IPS-NIHi7 (cell line): ENCODE measurements around the gene REXO2.

Experiments used
- DNase-seq: peaks from one replicate; pipeline ENCODE4 v3.0.0; 2012; ENCODE audit warnings: mixed read lengths; ENCODE audit errors: extremely low spot score

The REXO2 gene

GRCh38 chr11:114439229-114440120 is at the start of gene REXO2:
REXO2 (plus strand) TSS chr11:114439467; CDS start chr11:114439529, 62 bp downstream.
- peak; percentile 93 for DNase-seq

- DNase-seq, result no peak
These were observed 46.3 kb upstream of the REXO2 start for GRCh38 chr11:114392735-114393667.

- DNase-seq, result peak; percentile 34
These were observed 43.5 kb upstream of the REXO2 start for GRCh38 chr11:114395736-114396135.

- no peak for DNase-seq
These were observed 42.4 kb upstream of the REXO2 start for GRCh38 chr11:114396916-114397315.

- DNase-seq, result no peak
These were observed 41.8 kb upstream of the REXO2 start for GRCh38 chr11:114397349-114397982.

GRCh38 chr11:114398303-114398920 is 40.9 kb upstream of the REXO2 start:
- no peak for DNase-seq

- peak; percentile 62 for DNase-seq
These were observed 39.6 kb upstream of the REXO2 start for GRCh38 chr11:114399490-114400215.

- DNase-seq, result peak; percentile 90
These were observed 38.9 kb upstream of the REXO2 start, which contains the start of the genes C11orf71 and RBM7 for GRCh38 chr11:114400216-114400914. C11orf71 (minus strand) TSS chr11:114400511; CDS start chr11:114400331, 180 bp downstream. RBM7 (plus strand) TSS chr11:114400666; CDS start chr11:114400672, 6 bp downstream.

DNA sequence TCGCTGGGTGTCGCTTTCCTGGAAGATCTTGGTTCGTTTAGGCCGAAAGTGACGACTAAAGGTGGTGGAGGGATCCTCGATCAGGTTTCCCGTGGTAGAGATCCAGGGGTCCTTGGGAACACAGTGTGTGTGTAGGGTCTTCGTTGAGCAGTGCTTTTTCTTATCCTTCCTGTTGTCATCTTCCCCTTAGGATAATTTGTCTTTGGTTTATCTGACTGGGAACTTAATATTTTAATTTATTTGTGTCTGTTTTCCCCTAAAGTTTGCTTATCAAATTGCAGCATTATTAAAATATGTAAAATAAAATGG is 38.4 kb upstream of the REXO2 start:
- no peak for DNase-seq

- no peak for DNase-seq
These were observed 38.0 kb upstream of the REXO2 start for GRCh38 chr11:114401311-114401710.

DNA sequence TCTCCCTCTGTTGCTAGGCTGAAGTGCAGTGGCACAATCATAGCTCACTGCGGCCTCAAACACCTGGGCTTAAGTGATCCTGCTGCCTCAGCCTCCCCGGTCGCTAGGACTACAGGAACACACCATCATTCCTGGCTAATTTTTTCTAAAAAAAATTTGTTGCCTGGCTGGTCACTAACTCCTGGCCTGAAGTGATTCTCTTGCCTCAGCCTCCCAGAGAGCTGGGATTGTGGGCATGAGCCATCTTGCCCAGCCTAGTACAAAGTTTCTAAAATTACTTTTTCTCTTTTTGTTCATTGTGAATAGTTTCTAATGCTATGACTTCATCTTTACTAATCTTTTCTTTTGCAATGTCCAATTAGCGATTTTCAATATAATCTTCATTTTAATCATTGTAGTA is 26.3 kb upstream of the REXO2 start:
- no peak for DNase-seq

- DNase-seq, result no peak
These were observed 25.3 kb upstream of the REXO2 start for GRCh38 chr11:114413958-114414357.

GRCh38 chr11:114416441-114416961 is 22.8 kb upstream of the REXO2 start:
- DNase-seq, result no peak

- DNase-seq, result no peak
These were observed 13.0 kb upstream of the REXO2 start for GRCh38 chr11:114426280-114426679.

DNA sequence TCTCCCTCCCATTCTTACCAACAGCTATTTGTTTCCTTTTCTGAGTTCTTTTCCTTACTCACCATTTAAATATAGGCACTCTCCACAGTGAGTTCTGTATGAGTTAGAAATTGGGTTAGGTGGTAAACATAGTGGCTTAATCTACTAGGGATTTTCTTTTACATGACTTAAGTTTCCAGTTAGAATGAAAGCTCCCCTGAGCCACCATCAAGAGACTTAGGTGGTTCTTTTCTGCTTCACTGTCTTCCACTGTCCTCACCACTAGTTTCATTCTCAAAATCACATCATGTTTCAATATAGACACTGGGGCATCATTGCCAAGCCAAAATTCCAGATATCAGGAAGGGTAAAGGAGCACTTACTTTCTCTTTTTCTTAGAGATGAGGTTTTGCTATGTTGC is 9.0 kb upstream of the REXO2 start:
- no peak for DNase-seq

DNA sequence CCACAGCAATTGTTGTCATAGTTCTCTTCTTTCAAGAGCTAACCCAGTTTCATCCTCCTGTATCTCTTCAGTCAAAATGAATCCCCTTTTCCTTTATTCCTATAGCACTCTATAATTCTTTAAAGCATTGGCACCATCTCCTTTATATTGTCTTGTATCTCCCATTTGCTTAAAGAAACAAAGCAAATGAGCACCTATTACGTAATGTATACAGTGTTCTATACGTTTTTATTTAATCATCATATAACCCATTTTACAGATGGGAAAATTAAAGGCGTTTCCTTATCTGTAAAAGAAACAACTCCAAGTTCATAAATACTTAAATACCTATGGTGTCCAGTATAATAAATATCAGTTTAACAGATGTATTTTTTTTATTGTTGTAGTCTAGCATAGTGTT is 6.4 kb upstream of the REXO2 start:
- no peak for DNase-seq

- no peak for DNase-seq
These were observed 5.9 kb upstream of the REXO2 start for GRCh38 chr11:114433376-114433775.

- DNase-seq, result peak; percentile 41
These were observed 964 bp upstream of the REXO2 start for GRCh38 chr11:114438303-114438702.

DNA sequence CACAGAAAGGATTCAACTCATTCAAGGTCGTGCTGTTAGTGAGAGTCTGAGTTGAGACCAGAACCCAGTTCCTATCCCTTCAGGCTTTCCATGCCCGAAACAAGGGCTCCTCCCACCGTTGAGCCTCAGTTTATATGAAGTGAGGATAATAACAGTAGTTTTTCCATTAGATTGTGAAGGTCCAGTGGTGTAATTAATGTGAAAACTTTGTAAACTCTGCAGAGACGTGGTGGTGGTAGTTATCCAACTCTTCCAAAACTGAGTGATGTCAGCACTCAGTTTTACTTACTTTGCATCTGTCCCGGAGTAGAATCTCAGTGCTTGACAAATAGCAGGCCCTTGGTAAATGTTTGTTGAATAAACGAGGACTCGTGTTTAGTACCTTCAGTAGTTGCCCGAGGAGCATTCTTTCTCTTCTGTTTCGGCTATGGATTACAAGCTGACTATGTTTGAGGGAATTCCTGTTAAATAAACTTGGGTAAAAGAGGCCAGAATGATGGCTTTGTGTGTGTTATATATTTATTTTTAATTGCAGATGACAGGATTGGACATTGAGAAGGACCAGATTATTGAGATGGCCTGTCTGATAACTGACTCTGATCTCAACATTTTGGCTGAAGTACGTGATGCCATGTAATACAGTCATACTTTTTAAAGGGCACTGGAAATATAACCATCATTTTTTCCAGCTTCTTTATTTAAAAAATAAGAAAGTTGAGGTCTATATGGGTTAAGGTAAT is 1.0 kb downstream of the REXO2 start:
- no peak for DNase-seq
